Neutrophil (primary cell): ENCODE results near the gene CNTN5.

Experiments used
- H3K27ac ChIP-seq: fragments of 200-600 bp; sonication (generic); 2 replicates; pipeline ENCODE4 v1.5.1; 2016; ENCODE audit warnings: mild to moderate bottlenecking, moderate library complexity
- H3K27me3 ChIP-seq: fragments of 200-600 bp; sonication (generic); 2 replicates; pipeline ENCODE4 v1.6.0; 2016; ENCODE audit warnings: mild to moderate bottlenecking
- H3K36me3 ChIP-seq: fragments of 200-600 bp; sonication (generic); 2 replicates; pipeline ENCODE4 v1.5.1; 2017
- H3K4me1 ChIP-seq, 2 experiments: fragments of 200-600 bp in 1 of 2; sonication (generic) in 1 of 2; 1 replicate in 1 of 2; 2 replicates in 1 of 2; pipeline versions ENCODE4 v1.5.1 to v1.6.1; 2013 to 2016; ENCODE audit warnings: low read depth in 1 of 2, low read length in 1 of 2, mild to moderate bottlenecking in 1 of 2, moderate library complexity in 1 of 2; ENCODE audit not compliant: control insufficient read depth in 1 of 2, insufficient read depth in 1 of 2
- H3K4me3 ChIP-seq, 2 experiments: fragments of 200-600 bp in 1 of 2; sonication (generic) in 1 of 2; 1 replicate in 1 of 2; 2 replicates in 1 of 2; pipeline ENCODE4 v1.5.1; 2013 to 2016; ENCODE audit warnings: low read depth in 1 of 2, low read length in 1 of 2, mild to moderate bottlenecking in 1 of 2, moderate library complexity in 1 of 2
- H3K9me3 ChIP-seq: fragments of 200-600 bp; sonication (generic); 2 replicates; pipeline ENCODE4 v1.5.1; 2016
- CTCF ChIP-seq: fragments of 200-600 bp; sonication (generic); IDR thresholded peaks from 2 replicates; pipeline ENCODE4 v1.5.1; 2016; ENCODE audit warnings: antibody characterized with exemption

Gene CNTN5

GRCh38 chr11:99585606-99586005 lies 564.9 kb downstream of the CNTN5 start:
- Histone ChIP-seq H3K36me3 (no peaks in the 10 kb centered on the region), H3K4me3 (no peak overlapping the region), H3K27me3 (no peaks in the 10 kb centered on the region), H3K9me3 (no peaks in the 10 kb centered on the region), H3K4me1 (no peaks in the 10 kb centered on the region), H3K27ac (no peak overlapping the region)
- no peak for TF ChIP-seq CTCF

- TF ChIP-seq CTCF = no peak
- no peaks in the 10 kb centered on the region for H3K27me3 ChIP-seq
- no peaks in the 10 kb centered on the region for H3K36me3 ChIP-seq
- no peak overlapping the region for H3K4me3 ChIP-seq
- no peaks in the 10 kb centered on the region for H3K4me1 ChIP-seq
- H3K27ac ChIP-seq = no peak overlapping the region
- no peaks in the 10 kb centered on the region for H3K9me3 ChIP-seq
Observed at GRCh38 chr11:99589771-99590170, 569.0 kb downstream of the CNTN5 start.

- Histone ChIP-seq H3K9me3 (no peaks in the 10 kb centered on the region), H3K27me3 (no peaks in the 10 kb centered on the region), H3K27ac (no peak overlapping the region), H3K36me3 (no peaks in the 10 kb centered on the region), H3K4me1 (no peaks in the 10 kb centered on the region), H3K4me3 (no peak overlapping the region)
- TF ChIP-seq CTCF = no peak
Observed at GRCh38 chr11:99592266-99592665, 571.5 kb downstream of the CNTN5 start.

- no peaks in the 10 kb centered on the region for H3K4me1 ChIP-seq
- no peak overlapping the region for H3K4me3 ChIP-seq
- no peak for TF ChIP-seq CTCF
- H3K9me3 ChIP-seq = no peaks in the 10 kb centered on the region
- no peaks in the 10 kb centered on the region for H3K36me3 ChIP-seq
- no peak overlapping the region for H3K27ac ChIP-seq
- no peaks in the 10 kb centered on the region for H3K27me3 ChIP-seq
Observed at GRCh38 chr11:99593197-99593596, 572.4 kb downstream of the CNTN5 start.

- H3K27ac ChIP-seq = no peak overlapping the region
- no peaks in the 10 kb centered on the region for H3K4me1 ChIP-seq
- no peaks in the 10 kb centered on the region for H3K27me3 ChIP-seq
- H3K36me3 ChIP-seq = no peaks in the 10 kb centered on the region
- no peak overlapping the region for H3K4me3 ChIP-seq
- H3K9me3 ChIP-seq = no peaks in the 10 kb centered on the region
- no peak for TF ChIP-seq CTCF
Observed at GRCh38 chr11:99601179-99601578, 580.4 kb downstream of the CNTN5 start.

GRCh38 chr11:99614352-99614751 lies 593.6 kb downstream of the CNTN5 start:
- Histone ChIP-seq H3K9me3 (no peaks in the 10 kb centered on the region), H3K4me3 (no peak overlapping the region), H3K4me1 (no peaks in the 10 kb centered on the region), H3K36me3 (no peaks in the 10 kb centered on the region), H3K27ac (no peak overlapping the region), H3K27me3 (no peaks in the 10 kb centered on the region)
- TF ChIP-seq CTCF = no peak
